Measurements from ENCODE around the gene PHETA2. TPM values are rescaled to one million over a fixed set of nuclear protein-coding genes. Genes with fewer than 3 reads are reported as not detected.

Gene PHETA2
- total and polyA plus RNA-seq, 2 of the 13 experiments (the other 11 are each of a cell fraction or from before 2014, with no cell fraction given): 0.07 TPM; not detected in 1

- TF ChIP-seq, protein P1, sequence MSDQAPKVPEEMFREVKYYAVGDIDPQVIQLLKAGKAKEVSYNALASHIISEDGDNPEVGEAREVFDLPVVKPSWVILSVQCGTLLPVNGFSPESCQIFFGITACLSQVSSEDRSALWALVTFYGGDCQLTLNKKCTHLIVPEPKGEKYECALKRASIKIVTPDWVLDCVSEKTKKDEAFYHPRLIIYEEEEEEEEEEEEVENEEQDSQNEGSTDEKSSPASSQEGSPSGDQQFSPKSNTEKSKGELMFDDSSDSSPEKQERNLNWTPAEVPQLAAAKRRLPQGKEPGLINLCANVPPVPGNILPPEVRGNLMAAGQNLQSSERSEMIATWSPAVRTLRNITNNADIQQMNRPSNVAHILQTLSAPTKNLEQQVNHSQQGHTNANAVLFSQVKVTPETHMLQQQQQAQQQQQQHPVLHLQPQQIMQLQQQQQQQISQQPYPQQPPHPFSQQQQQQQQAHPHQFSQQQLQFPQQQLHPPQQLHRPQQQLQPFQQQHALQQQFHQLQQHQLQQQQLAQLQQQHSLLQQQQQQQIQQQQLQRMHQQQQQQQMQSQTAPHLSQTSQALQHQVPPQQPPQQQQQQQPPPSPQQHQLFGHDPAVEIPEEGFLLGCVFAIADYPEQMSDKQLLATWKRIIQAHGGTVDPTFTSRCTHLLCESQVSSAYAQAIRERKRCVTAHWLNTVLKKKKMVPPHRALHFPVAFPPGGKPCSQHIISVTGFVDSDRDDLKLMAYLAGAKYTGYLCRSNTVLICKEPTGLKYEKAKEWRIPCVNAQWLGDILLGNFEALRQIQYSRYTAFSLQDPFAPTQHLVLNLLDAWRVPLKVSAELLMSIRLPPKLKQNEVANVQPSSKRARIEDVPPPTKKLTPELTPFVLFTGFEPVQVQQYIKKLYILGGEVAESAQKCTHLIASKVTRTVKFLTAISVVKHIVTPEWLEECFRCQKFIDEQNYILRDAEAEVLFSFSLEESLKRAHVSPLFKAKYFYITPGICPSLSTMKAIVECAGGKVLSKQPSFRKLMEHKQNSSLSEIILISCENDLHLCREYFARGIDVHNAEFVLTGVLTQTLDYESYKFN (CRISPR knock-in tag; conservative IDR thresholded peaks at IDR 0.05): peak; percentile 59
- TF ChIP-seq ZNF816 (CRISPR knock-in tag; IDR thresholded peaks at IDR 0.05; ENCODE audit: borderline replicate concordance) (peak; percentile 84; the same call in 1 of the 2 replicates), ZNF235 (CRISPR knock-in tag; IDR thresholded peaks at IDR 0.05; ENCODE audit: borderline replicate concordance) (no peak), MYC (CRISPR knock-in tag; IDR thresholded peaks at IDR 0.05; ENCODE audit: borderline replicate concordance) (peak; percentile 80), EEA1 (CRISPR knock-in tag; IDR thresholded peaks at IDR 0.05; ENCODE audit: borderline replicate concordance) (no peak), ZNF263 (CRISPR knock-in tag; IDR thresholded peaks at IDR 0.05) (peak; percentile 44; the same call in 1 of the 2 replicates), ZNF589 (CRISPR knock-in tag; conservative IDR thresholded peaks at IDR 0.05) (no peak), TEAD3 (CRISPR knock-in tag; optimal IDR thresholded peaks at IDR 0.05; ENCODE audit: borderline replicate concordance) (peak; percentile 48), POLR2A (IDR thresholded peaks at IDR 0.05; ENCODE audit: insufficient read depth in 1 of 2, low read depth in 2 of 2, low read length in 2 of 2) (peak; percentile 86 to 96), ZNF782 (CRISPR knock-in tag; IDR thresholded peaks at IDR 0.05; ENCODE audit: borderline replicate concordance) (peak; percentile 21; the same call in 1 of the 2 replicates), ZNF777 (CRISPR knock-in tag; IDR thresholded peaks at IDR 0.05) (peak; percentile 72), CBFB (CRISPR knock-in tag; IDR thresholded peaks at IDR 0.05) (peak; percentile 55; the same call in 1 of the 2 replicates), HES4 (CRISPR knock-in tag; IDR thresholded peaks at IDR 0.05; ENCODE audit: borderline replicate concordance) (0 out of 2 replicates have a peak, but pooled peaks have one; percentile 29), ZHX2 (IDR thresholded peaks at IDR 0.05; ENCODE audit: low read depth) (peak; percentile 31; the same call in 1 of the 2 replicates), ZHX2 (CRISPR knock-in tag; IDR thresholded peaks at IDR 0.05; ENCODE audit: borderline replicate concordance) (no peak), ZNF251 (CRISPR knock-in tag; IDR thresholded peaks at IDR 0.05) (no peak), NCOA1 (CRISPR knock-in tag; IDR thresholded peaks at IDR 0.05) (no peak), PPARG (CRISPR knock-in tag; conservative IDR thresholded peaks at IDR 0.05) (peak; percentile 57; the same call in 1 of the 2 replicates), MIER3 (CRISPR knock-in tag; IDR thresholded peaks at IDR 0.05; ENCODE audit: borderline replicate concordance) (0 out of 2 replicates have a peak, but pooled peaks have one; percentile 46), ZBTB8A (CRISPR knock-in tag; IDR thresholded peaks at IDR 0.05; ENCODE audit: borderline replicate concordance, low read depth) (no peak), MEF2D (CRISPR knock-in tag; IDR thresholded peaks at IDR 0.05) (peak; percentile 68; the same call in 1 of the 2 replicates)
Observed at GRCh38 chr22:42090596-42091454, 16.8 kb downstream of the PHETA2 start, which contains the start of gene NDUFA6 (continued).
